Chondrocyte (in vitro differentiated cells): ENCODE results near the gene CCDC136. TPM values are rescaled to one million over a fixed set of nuclear protein-coding genes. Genes with fewer than 3 reads are reported as not detected.

Experiments used
- DNase-seq: peaks from one replicate; pipeline ENCODE4 v3.0.0; 2021; ENCODE audit warnings: mixed read lengths, low spot score
- H3K27ac Mint-ChIP-seq: one replicate; pipeline ENCODE4 v1.8.0; 2021; ENCODE audit warnings: mild to moderate bottlenecking, moderate library complexity, mixed read lengths; ENCODE audit not compliant: unreplicated experiment
- H3K27me3 Mint-ChIP-seq: 2 replicates; pipeline ENCODE4 v1.8.0; 2021; ENCODE audit warnings: low read depth, mixed read lengths
- H3K36me3 Mint-ChIP-seq: 2 replicates; pipeline ENCODE4 v1.8.0; 2021; ENCODE audit warnings: low read depth, mixed read lengths
- H3K4me1 Mint-ChIP-seq: 2 replicates; pipeline ENCODE4 v1.8.0; 2021; ENCODE audit warnings: low read depth, mild to moderate bottlenecking, mixed read lengths
- H3K4me3 Mint-ChIP-seq: one replicate; pipeline ENCODE4 v1.8.0; 2021; ENCODE audit warnings: mild to moderate bottlenecking, moderate library complexity, mixed read lengths; ENCODE audit not compliant: unreplicated experiment
- H3K9me3 Mint-ChIP-seq: 2 replicates; pipeline ENCODE4 v1.8.0; 2021; ENCODE audit warnings: low read depth, mixed read lengths
- total RNA-seq: library from RNA; stranded (reverse); gene quantifications from 3 replicates; pipeline ENCODE4 v1.2.1, GENCODE V29; 2021
- TF ChIP-seq, protein P1 (sequence below): fragments of 200-600 bp; sonication (generic); IDR thresholded peaks from 2 replicates; pipeline ENCODE4 v1.5.0; 2021; ENCODE audit warnings: antibody characterized with exemption, mild to moderate bottlenecking, moderate library complexity

CCDC136 gene
- total RNA-seq, 1 donor from 2014 or later, result 8.5 TPM

- DNase-seq, result peak; percentile 91
- Mint-ChIP-seq H3K27me3 (no peaks in the 10 kb centered on the region), H3K27ac (peak within 1 kb of the TSS; percentile 92), H3K9me3 (no peaks in the 10 kb centered on the region), H3K4me1 (peaks cover 70% of the 10 kb centered on the region), H3K36me3 (no peaks in the 10 kb centered on the region), H3K4me3 (peak within 1 kb of the TSS; percentile 89)
- TF ChIP-seq, protein P1, sequence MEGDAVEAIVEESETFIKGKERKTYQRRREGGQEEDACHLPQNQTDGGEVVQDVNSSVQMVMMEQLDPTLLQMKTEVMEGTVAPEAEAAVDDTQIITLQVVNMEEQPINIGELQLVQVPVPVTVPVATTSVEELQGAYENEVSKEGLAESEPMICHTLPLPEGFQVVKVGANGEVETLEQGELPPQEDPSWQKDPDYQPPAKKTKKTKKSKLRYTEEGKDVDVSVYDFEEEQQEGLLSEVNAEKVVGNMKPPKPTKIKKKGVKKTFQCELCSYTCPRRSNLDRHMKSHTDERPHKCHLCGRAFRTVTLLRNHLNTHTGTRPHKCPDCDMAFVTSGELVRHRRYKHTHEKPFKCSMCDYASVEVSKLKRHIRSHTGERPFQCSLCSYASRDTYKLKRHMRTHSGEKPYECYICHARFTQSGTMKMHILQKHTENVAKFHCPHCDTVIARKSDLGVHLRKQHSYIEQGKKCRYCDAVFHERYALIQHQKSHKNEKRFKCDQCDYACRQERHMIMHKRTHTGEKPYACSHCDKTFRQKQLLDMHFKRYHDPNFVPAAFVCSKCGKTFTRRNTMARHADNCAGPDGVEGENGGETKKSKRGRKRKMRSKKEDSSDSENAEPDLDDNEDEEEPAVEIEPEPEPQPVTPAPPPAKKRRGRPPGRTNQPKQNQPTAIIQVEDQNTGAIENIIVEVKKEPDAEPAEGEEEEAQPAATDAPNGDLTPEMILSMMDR, result no peak
Observed at GRCh38 chr7:128830231-128831177, 38.7 kb downstream of the CCDC136 start, which contains the start of gene FLNC. FLNC (plus strand) TSS chr7:128830406; CDS start chr7:128830638, 232 bp downstream.

DNA sequence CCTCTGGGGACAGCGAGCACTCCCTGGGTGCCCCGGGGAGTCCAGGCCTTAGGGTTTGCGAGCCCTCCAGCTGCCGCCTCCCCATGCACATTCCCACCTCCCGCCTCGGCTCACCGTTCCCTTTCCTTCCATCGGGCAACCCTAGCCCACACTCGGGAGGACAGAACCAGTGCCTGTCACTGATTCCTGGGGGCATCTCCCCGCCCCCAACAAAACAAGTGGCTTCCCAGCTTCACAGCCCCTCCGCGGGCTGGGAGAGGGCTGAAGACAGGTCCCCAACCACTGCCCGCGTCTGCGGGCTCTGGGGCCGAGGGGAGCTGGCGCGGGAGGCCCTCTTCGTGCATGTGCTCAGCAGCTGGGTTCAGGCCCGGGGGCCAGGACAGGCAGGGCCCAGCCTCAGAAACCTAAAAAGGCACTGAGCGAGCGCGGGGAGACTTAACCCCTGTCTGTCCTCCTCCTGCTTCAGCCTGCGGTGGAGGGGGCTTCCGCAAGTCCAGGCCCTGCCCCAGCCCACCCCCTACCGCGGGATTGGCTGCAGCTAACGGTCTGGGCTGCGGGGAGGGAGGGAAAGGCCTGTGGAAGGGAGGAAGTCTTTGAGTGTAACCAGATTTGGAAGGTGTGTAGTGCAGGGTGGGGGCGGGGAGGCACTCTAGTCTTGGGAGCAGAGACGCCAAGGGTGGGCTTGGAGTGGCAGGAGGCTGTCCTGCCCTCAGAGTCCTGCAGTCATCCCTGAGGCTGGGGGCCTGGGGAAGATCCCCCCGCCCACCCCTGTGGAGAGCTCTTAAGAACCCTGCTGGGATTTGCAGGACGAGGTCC, 39.6 kb downstream of the CCDC136 start:
- Mint-ChIP-seq H3K4me3 (peak overlapping the region; percentile 89), H3K27me3 (no peaks in the 10 kb centered on the region), H3K9me3 (no peaks in the 10 kb centered on the region), H3K27ac (peak overlapping the region; percentile 75), H3K36me3 (no peaks in the 10 kb centered on the region), H3K4me1 (peaks cover 73% of the 10 kb centered on the region)
- peak; percentile 86 for DNase-seq
- TF ChIP-seq, protein P1, result no peak

DNA sequence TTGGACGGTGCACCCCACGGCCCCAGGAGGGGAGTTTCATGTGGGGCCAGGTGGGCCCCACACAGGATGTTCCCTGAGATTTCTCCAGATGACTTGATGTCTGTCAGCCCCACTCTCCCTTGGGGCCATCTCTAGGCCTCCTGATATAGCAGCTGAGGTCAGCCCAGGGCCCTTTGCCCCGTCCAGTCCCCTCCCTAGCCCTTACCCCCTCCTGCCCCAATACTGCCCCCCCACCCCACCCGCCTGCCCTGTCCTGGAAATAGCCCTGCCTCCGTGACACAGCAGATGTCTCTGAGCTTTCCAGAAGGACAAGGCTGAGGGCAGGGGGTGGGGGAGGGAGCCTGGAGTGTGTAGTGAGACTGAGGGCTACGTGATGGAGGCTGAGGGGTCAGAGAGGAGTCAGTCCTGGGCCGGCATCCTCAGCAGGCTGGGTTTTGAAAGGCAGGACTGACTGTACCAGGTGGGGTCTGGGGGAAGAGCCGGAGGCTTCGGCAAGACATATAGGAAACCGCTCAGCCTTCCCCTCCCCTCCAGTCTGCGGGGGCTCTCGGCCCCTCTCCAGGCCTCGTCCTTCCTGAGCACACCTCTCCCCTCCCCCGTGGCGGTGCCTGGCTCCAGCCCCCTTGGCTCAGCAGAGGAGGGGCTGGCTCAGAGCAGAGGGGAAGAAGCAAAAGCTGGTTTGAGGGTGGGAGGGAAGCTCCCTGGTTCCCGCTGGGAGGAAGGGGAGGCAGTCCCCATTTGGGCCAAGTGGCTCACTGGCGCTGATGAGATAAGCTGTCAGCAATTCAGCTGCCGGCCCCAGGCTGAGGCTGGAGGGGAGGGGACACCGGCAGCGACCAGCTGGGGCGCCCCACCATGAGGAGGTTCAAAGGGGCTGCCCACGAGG, 40.5 kb downstream of the CCDC136 start:
- peak overlapping the region; percentile 91 for H3K27ac Mint-ChIP-seq
- peak; percentile 88 for DNase-seq
- H3K27me3 Mint-ChIP-seq, result no peaks in the 10 kb centered on the region
- TF ChIP-seq, protein P1, result no peak
- H3K4me1 Mint-ChIP-seq, result peaks cover 66% of the 10 kb centered on the region
- H3K9me3 Mint-ChIP-seq, result no peaks in the 10 kb centered on the region
- H3K36me3 Mint-ChIP-seq, result peaks cover 2% of the 10 kb centered on the region
- H3K4me3 Mint-ChIP-seq, result peak overlapping the region; percentile 89

GRCh38 chr7:128832880-128833147, 41.0 kb downstream of the CCDC136 start:
- TF ChIP-seq, protein P1, result no peak
- DNase-seq, result no peak
- Mint-ChIP-seq H3K27me3 (no peaks in the 10 kb centered on the region), H3K4me3 (peak overlapping the region; percentile 89), H3K36me3 (peaks cover 5% of the 10 kb centered on the region), H3K27ac (no peak overlapping the region), H3K9me3 (no peaks in the 10 kb centered on the region), H3K4me1 (peaks cover 60% of the 10 kb centered on the region)
